Stimulated activated CD4-positive, alpha-beta T cell treated with anti-CD3 and anti-CD28 coated beads, Interleukin-1b, Interleukin-23, amount 100 ng/mL, for 1 hour (primary cell): ENCODE data around the gene CACNG7.

Source experiments
- DNase-seq, 2 donors: peaks; one replicate each; pipeline ENCODE4 v3.0.0-alpha.2; 2020; ENCODE audit warnings: low read depth in 2 of 2

CACNG7 gene

DNA sequence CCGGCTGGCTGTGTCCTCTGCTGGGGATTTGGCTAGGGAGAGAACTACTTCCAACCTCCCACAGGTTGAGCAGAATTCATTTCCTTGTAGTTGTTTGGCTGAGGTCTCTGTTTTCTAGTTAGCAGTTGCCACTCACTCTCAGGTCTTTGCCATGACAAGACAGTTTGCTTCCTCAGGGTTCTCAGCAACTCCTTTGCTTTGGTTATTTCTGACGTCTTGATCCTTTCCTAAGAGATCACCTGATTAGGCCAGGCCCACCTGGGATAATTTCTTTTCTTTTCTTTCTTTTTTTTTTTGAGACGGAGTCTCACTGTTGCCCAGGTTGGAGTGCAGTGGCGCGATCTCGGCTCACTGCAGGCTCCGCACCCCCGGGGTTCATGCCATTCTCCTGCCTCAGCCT, 44.3 kb downstream of the CACNG7 start:
- DNase-seq: no peak

DNA sequence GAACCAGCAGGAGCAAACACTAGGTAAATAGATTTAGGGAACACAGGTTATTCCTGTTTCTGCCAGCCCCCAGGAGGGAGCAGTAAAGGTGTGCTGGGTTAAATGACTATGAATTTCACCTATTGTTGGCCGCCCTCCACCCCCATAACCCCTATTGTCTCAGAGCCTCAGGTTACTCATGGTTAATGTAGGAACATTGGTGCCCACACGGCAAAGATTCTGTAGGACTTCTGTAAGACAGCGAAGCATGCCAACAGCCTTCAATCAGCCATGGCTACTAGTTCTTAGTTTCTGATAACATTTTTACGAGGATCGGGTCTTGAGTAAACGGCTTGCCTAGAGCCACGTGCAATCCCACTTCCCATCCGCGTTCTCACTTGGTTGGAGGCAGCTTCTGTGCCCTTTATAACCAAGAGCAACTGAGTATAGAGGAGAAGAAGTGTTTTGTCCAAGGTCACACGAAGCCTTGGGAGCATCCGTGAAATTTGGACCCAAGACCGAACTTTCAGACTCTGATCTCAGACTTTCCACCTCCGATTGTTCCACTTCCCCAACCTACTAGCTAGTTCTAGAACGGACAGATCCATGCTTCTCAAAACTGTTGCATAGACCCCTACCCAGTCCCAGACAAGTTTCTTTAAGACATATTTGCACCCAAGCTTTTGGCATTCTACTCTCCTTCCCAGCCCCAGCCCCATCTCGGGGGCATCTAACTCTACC, 48.5 kb downstream of the CACNG7 start:
- DNase-seq: no peak

DNA sequence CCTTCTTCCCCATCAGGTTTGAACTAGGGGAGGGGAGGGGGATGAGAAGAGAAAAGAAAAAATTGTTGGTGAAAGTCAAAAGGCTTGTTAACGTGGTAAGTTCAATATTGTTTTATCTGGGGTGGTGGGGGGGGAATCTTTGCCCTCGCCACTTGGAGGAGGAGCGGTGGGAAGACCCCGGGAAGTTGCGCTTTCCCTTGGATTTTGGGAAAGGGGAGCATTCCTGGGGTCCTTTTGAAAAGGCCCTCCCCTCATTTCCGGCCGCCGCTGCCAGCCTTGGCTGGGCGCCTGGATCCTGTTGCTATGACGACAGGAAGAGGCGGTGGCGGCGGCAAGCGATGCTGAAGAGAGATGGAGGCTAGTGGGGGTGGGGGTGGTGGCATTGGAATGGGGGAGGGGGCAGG, 49.1 kb downstream of the CACNG7 start:
- no peak for DNase-seq

DNA sequence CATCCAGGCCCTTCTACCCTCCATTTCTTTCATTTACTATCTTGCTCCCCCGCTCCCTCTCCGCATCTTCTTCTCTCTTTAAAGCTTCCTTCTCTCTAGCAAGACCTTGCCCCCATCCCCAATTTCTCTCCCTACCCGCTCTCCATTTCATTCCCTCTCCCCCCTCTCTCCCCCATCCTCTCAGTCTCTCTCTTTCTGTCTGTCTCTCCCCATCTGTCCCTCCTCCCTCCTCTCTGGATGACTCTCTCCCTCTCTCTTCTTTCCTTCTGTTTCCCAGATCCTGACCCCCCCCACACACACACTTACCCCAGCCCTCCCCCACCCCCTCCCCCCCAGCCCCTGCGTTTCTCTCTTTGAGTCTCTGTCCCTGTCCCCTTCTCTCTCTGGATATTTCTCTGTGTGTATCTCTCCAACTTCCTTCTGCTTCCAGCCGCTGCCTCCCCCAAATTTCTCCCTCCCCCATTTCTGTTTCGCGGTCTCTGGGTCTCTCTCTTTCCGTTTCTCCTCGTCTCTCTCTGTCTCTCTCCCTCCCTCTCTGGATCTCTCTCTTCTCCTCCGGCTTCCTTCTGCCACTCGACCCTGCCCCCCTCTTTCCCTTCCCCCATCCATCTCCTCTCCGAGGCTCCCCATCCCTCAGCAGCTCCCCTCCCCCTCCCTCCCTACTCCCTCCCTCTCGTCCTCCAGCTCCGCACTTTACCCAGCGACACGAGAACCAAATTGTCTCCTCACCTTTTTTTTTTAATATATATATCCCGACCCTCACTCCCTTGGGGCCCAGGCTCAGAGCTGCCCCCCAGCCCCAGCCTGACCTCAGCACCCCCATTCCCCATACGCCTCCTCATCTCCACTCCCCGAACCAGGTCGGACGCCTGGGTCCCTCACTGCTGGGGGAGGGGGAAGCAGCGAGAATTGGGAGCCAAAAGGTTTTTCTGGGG, 50.0 kb downstream of the CACNG7 start:
- DNase-seq: no peak

DNA sequence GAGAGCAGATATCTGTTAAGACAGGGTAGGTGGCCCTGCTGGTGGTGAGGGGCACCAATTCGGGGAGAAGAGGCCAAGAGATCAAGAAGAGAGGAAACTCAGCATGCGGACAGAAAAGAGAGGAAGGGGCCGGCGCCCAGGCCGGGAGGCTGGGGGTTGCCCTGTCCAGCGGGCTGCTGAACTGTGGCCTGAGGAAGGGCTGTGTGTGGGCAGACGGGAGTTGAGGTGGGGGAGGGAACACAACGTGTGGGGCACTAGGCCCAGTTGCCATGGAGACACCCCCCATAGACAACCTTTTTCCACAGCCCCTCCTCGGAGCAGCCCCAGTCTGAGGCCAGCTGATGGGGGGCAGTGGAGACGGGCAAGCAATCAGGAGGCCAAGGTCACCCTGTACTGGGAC, 51.1 kb downstream of the CACNG7 start:
- DNase-seq: no peak

DNA sequence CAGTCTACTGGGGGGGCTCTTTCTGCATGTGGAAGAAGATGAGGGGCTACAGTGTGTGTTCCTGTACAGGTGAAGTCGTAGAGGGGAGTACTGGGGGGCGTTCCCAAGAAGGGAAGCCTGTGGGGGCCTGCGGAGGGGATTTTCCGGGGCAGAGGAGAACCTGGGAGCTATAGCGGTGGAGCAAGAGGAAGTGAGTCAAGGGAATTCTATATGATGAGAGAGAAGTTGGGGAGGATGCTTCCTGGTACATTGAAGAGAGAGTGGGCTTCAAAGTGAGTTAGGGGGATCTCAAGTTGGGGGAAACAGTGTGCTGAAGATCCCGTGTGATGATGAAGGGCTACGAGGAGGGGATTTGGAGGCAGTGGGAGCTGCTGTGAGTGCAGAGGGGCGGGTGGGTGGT, 51.8 kb downstream of the CACNG7 start:
- no peak for DNase-seq

DNA sequence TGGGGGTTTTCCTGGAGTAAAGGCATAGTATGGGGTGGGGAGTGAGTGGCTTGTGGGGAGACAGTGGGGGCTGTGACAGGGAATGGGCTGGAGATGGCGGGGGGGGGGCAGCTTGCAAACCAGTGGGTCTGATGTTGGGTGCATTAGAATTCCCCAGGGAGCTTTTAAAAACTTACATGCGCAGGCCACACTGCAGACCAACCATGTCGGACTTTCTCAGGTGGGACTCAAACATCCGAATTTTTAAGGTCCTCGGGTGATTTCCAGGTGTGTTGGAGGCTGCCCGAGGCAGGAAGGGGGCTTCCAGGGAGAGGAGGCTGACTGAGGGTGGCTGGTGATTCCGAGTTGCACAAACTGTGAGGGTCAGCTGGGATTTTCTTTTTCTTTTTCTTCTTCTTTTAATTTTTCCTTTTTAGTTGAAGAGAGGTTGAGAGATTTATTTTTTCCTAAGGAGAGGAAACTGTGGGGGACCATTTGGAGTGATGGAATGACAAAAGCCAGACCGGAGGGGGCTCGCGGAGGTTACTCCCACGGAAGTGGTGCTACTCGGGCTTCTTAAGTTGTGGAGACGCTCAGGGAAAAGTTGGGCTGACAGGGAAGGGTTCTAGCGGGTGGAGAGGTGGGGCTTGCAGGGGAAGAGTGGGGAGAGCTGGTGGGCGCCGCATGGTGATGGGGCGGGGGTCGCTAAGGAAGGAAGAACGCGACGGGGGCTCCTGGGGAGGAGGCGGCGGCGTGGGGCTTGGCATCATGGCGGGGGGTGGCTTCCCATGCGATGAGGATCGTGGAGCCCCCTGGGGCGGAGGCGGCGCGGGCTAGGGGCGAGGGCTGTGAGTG, 52.7 kb downstream of the CACNG7 start:
- DNase-seq: no peak

DNA sequence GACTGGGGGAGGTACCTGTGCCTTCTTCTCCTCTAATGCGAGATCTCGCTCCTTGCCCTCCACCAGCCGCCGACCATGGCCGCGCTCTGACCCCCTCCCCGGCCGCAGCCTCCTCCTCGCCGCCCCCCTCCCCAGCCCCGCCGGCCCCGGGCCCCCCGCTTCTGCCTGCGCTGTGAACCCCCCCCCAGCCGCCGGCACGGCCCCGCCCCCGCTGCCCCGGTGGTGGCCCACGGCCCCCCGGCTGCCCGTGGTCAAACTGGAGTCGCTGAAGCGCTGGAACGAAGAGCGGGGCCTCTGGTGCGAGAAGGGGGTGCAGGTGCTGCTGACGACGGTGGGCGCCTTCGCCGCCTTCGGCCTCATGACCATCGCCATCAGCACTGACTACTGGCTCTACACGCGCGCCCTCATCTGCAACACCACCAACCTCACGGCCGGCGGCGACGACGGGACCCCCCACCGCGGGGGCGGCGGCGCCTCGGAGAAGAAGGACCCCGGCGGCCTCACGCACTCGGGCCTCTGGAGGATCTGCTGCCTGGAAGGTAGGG, 53.9 kb downstream of the CACNG7 start, which contains the start of gene CACNG8:
Gene CACNG8, plus strand, starts transcription at position 51 of the 545 bp plus-strand sequence.
- DNase-seq: no peak

DNA sequence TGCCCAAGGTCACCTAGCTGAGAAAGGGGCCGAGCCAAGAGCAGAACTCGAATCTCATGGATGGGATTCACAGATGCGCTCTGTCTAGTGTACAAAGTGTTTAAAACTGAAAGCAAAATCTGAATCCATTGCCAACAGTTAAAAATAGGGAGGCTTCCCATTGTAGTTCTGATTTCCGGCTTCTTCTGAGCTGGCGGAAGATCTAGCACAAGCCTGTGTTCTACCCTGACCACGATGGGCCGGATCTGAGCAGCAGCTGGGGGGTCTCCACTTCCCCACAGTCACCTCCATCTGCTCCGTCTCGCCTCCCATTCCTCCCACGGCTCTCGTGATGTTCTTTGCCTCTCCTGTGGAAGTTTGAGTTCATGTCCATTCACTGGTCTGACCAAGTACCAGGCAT, 56.0 kb downstream of the CACNG7 start:
- DNase-seq: no peak

DNA sequence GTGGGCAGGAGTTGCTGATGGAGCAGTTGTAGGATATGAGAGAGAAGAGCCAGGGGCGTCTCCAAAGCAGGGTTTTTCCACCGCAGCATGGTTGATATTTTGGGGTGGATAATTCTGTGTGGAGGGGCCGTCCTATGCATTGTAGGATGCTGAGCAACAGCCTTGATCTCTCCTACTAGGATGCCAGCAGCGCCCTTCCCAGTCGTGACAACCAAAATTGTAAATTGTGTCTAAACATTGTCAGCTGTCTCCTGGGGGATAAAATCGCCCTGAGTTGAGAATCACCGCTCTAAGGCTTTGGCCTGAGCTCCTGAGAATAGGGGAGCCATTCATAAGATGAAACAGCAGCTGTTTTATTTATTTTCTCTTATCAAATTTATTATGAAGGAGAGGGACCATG, 57.9 kb downstream of the CACNG7 start:
- no peak for DNase-seq

DNA sequence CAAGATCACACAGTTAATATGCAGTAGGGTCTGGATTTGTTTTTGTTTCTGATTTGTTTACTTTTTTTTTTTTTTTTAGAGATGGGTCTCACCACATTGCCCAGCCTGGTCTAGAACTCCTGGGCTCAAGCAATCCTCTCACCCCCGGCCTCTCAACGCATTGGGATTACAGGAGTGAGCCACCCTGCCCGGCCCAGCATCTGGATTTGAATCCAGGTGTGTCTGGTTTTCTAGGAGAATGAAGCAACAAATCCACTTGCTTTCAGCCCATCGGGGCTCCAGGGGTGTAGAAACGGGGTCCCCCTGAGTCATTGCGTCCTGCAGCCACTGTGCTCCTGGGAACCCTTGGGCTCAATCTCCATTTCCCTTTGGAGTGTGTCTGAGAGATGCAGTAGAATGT, 60.3 kb downstream of the CACNG7 start:
- no peak for DNase-seq

DNA sequence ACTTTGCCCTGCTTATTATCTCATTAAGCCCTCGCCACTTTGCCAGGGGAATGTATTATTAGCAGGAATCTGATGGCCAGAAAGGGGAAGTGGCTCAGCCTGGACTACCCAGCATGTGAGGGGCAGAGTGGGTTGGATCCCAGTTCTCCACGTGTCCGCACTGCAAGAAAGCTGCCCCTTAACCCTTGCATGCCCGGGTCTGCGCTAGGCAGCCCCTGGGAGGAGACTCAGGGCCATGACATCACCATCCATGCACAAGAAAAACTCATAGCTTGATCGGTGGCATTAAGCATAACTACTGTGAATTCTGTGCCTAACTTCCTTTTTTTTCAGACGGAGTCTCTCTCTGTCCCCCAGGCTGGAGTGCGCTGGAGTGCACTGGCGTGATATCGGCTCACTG, 62.6 kb downstream of the CACNG7 start:
- no peak for DNase-seq

DNA sequence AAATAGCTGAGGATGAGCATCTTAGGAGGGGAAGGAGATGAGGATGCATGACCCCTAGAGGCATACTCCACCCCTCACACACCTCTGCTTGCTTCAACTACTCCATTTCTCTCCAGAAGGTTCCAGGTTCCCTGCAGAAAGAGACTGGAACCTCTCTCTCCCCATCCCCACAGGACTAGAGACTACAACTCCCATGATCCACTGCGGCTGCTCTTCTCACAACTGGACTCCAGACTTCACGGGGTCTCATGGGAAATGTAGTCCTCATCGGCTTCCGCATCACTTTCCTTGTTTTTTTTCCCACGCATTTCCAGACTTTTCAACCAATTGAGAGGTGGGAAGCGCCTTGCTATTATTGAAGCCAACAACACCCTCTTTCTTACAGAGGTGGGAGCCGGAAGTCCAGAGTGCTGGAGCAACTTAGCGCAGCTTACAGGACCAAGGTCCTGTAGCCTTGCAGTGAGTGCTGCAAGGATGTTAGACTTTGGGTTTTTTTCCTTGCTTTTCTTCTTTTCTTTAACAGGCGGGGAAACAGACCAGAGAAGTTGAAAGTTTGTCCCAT, 68.4 kb downstream of the CACNG7 start:
- DNase-seq: peak in 1 of 2 donors; percentile 44

DNA sequence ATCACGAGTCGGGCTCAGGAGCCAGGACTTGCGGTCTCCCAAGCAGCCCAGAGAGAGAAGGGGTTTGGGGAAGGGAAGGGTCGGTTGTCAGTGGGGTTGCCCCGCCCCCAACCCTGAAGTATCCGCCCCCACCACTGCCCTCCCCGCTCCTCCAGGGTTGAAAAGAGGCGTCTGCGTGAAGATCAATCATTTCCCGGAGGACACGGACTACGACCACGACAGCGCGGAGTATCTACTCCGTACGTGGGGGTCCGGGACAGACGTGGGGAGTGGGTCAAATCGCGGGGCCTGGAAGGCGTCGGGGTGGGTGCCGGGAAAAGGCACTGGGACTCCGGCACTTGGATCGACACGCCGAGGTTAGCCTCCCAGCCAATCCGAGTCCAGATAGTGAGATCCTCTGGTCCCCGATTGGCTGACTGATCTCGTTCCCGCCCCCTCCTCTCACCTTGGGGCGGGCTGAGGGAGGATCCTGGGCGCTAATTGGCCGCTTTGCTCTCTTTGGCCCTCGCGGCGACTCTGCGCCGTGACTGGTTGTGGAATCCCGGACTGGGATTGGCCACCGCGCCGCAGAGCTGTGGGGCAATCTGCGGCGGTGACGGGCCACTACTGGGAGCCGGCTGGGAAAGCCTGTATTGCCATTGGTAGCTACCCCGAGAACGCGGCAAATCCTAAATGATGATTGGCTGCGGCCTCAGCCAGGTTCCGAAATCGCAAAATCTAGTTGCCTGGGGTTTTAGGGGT, 69.1 kb downstream of the CACNG7 start:
- no peak for DNase-seq

DNA sequence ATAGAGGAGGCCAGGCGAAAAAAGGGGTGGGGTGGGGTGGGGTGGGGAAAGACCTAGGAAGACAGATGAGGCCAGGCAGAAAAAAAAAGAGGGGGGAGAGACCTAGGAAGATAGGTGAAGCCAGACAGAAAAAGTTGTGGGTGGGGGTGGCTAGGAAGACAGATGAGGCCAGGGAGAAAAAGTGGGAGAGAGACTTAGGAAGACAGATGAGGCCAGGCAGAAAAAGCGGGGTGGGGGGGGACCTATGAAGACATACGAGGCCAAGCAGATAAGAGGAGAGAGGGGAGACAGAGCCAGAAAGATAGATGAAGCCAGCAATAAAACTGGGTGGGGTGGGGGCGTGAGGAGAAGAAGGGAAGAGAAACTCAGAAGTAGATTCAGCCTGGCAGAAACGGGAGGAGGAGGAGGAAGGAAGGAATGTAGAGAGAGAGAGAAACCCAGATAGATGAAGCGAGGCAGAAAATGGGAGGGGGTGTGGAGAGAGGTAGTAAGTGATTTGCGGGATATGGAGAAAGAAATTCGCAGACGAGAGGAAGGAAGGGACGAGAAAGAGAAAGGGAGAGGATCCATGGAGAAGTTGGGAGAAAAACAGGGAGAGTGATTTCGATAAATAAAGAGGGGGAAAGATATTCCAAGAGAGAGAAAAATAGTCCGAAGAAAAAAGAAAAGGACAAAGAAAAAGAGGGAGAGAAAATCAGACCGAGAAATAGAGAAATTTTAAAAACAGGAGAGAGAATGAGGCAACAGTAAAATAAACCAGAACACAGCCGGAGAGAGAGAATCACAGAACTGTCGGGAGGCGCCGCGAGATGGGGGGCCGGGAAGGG, 70.1 kb downstream of the CACNG7 start:
- no peak for DNase-seq

DNA sequence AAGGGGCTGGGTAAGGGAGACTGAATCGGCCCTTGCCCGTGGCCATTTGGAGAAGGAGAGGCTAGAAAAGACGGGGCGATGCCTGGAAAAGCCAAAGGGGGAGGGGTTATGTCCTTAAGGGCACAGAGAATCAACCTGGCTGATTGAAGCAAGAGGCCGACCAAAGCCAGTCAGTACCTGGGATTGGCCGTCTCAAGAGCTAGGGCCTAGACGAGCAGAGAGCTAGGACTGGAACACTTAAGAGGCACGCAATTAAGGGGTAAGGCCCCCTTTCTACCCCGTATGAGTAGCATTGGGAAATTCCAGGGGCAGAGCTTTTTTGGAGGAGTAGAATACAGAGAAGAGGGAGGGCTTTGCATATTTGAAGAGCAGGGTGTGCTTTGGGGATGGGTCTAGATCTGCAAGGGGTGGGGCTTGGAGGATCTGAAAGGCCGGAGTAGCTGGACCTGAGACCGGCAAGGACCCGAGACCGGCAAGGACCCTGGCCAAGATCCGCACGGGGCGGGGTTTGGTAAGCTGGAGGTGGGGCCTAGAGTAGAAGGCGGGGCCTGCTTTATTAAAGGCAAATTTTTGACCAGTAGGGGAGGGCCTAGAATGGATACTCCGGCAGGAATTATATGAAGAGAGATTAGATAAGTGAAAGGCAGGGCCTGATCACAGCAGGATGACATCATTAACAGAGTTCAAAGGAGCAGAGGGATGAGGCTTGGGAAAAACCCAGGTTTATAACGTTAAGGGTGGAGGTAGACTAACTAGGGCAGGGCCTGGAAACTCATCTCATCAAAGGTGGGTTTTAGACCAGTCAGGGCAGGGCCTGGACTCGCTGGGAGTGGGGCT, 71.7 kb downstream of the CACNG7 start:
- DNase-seq: no peak

DNA sequence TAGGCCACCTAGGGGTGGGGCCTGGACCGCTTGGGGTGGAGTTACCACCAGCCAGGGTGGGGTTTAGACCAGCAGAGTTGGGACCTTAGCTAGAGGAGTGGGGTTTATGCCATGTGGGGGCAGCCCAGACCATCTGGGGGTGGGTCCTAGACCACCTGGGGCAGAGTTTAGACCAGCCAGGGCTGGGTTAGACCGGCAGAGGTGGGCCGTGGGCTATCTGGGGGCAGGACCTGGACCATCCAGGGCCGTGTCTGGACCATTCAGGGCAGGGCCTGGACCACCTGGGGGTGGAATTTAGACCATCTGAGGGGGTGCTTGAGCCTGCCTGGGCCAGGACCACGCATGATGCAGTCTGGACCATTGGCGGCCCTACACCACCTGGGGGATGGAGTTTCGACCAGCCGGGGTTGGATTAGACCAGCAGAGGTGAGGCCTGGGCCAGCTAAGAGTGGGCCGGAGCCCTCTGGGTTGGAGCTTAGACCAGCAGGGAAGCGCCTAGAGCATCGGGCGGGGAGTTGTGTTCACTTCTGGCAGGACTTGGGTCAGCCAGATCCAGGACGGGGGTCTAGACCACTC, 72.4 kb downstream of the CACNG7 start:
- DNase-seq: no peak

DNA sequence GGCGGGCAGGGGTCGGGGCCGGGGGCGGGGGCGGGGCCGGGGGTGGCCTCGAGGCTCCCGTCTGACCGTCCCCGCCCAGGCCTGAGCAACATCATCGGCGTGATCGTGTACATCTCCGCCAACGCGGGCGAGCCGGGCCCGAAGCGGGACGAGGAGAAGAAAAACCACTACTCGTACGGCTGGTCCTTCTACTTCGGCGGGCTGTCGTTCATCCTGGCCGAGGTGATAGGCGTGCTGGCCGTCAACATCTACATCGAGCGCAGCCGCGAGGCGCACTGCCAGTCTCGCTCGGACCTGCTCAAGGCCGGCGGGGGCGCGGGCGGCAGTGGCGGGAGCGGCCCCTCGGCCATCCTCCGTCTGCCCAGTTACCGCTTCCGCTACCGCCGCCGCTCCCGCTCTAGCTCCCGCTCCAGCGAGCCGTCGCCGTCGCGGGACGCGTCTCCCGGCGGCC, 72.9 kb downstream of the CACNG7 start:
- DNase-seq: no peak

DNA sequence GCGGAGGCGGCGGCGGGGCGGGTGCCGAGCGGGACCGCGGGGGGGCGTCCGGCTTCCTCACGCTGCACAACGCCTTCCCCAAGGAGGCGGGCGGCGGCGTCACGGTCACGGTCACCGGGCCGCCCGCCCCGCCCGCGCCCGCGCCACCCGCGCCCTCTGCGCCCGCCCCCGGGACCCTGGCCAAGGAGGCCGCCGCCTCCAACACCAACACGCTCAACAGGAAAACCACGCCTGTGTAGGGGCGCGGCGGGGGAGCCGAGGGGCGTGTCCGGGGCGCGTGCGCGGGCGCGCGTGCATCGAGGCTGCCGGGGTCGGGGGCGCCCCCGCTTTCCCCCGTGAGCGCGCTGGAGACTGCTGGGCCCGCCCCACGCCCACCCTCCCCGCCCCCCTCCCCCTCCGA, 73.5 kb downstream of the CACNG7 start:
- DNase-seq: no peak
